DMS 273 (cell line): ENCODE data around the gene NLGN1.
"Not testable (repeated sequence)": the region's sequence is repeated elsewhere in the genome, so short reads cannot be mapped to it uniquely, and the experiment has no call there.

Source experiments
- DNase-seq: peaks from one replicate; lab custom pipeline; 2025; ENCODE audit not compliant: unreplicated experiment; lab: John Stamatoyannopoulos, UW

The NLGN1 gene

DNA sequence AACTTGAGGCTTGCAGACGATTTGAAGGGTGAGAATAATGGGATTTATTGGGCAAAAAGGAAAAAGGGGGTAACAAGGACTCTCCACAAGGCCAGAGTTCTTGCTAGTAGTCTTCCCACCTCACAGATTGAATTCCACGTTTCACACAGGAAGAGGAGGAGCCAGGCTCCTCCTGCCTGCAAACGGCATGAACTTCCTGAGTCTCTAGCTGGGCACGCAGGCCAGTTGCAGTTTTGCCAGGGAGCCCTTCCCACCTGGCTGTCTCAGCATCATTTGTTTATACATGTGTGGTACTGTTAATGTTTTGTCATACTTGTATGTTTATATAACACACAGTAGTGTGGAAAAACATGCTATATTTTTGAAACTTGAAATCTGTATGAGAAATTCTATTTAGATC lies 155.0 kb downstream of the NLGN1 start:
- no peak for DNase-seq

DNA sequence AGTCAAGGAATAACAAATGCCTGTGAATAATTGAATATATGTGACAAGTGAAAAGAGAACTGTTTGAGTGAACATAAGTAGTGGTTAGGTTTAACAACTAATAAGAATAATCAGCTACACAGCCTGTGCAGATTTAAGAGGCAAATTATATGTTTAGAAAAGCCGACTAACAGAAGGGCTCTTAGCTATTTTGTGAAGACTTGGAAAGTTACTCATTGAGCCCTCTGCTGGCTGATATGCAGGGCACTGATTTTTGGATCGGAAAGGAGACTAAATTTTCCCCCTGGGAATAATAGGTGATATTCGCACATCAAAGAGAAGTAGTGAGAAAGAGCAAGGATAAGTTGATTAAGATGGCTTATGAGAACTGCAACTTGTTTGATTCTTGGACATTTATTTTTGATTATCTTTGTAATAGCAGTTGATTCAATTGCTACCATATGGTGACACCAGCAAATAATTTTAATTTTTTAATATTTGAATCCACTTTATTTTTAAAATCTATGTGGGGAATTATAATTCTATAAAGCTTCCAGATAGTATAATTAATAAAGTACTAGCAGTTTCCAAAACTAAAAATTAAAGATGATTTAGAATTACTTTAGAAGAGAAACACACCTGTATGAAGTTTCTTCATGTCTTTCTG lies 156.2 kb downstream of the NLGN1 start:
- DNase-seq, result peak; percentile 79

DNA sequence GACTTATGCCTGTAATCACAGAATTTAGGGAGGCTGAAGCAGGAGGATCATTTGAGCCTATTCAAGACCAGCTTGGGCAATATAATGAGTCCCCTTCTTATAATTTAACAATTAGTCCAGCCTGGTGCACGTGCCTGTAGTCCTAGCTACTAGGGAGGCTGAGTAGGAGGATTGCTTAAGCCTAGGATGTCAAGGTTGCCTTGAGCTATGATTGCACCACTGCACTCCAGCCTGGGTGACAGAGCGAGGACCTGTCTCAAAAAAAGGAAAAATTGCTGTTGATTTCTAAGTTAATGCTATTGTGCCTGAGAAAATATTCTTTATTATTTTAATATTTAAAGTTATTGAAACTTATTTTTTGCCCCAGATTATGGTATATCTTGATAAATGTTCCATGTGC lies 159.0 kb downstream of the NLGN1 start:
- DNase-seq, result no peak

DNA sequence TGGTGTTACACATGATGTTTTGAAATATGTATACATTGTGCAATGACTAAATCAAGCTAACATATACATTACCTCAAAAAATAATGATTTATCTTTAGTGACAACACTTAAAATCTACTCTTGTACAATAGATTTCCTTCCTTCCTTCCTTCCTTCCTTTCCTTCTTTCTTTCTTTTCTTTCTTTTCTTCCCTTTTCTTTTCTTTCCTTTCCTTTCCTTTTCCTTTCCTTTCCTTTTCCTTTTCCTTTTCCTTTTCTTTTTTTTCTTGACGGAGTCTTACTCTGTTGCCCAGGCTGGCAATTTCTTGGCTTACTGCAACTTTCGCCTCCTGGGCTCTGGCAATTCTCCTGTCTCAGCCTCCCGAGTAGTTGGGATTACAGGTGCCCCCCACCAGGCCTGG lies 170.5 kb downstream of the NLGN1 start:
- no peak for DNase-seq

DNA sequence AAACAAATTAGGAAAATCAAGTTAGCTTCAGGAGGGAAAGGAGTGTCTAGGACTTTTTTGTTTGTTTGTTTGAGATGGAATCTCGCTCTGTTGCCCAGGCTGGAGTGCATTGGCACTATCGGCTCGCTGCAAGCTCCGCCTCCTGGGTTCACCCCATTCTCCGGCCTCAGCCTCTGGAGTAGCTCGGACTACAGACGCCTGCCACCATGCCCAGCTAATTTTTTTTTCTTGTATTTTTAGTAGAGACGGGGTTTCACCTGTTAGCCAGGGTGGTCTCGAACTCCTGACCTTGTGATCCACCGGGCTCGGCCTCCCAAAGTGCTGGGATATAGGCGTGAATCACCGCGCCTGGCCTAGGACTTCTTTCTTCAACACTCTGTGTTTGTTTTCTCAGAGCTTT lies 171.1 kb downstream of the NLGN1 start:
- DNase-seq, result no peak

DNA sequence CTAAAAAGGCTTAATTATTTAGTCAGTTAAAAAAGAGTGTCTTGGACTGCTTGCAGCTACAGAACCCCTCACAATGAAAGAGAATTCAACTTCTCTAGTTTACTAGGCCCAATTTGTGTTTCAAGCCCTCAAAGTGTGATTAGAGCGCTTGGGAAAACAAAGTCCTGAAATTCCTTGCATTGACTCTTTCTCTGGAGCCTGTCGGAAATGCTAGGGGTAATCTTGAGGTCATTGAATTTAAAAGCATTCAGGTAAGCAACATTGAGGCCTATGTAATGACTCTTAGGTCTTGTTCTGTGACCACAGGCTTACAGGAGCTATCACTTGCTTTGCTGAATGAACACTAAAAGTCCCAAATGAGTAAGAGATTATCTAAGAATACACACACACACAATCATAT lies 186.0 kb downstream of the NLGN1 start:
- DNase-seq, result no peak

DNA sequence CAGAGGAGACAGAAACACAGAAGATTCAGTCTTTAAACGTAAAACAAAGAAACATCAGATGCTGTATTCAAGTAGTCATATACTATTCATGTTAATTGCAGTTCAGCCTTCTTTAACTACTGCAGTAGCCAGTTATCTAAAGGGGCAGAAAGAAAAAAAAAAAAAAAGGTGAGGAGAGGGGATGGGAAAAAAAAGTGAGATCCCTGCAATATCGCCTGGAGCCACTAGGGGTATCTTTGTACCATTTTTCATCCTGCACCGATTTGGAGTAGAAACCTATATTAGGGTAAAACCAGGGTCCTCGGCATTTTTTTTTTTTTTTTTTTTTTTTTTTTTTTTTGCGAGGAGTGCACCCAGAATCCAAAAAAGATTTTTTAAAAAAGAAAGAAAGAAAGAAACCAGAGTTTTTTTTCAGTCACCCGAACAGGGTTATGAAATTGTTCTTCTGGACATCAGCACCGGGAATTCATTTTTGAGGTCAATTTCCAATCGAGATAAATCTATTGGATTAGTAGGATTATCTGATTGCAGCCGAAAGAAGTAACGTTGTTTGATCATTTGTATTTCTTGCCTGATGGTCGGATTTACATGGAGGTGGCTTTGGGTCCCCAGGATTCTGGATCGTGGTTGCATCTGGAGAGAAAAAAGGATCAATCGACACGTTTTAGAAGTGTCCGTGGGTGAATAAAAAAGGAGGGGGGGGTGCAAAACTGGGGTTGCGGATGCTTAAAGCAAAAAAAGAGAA lies 186.7 kb downstream of the NLGN1 start:
- peak; percentile 76 for DNase-seq

DNA sequence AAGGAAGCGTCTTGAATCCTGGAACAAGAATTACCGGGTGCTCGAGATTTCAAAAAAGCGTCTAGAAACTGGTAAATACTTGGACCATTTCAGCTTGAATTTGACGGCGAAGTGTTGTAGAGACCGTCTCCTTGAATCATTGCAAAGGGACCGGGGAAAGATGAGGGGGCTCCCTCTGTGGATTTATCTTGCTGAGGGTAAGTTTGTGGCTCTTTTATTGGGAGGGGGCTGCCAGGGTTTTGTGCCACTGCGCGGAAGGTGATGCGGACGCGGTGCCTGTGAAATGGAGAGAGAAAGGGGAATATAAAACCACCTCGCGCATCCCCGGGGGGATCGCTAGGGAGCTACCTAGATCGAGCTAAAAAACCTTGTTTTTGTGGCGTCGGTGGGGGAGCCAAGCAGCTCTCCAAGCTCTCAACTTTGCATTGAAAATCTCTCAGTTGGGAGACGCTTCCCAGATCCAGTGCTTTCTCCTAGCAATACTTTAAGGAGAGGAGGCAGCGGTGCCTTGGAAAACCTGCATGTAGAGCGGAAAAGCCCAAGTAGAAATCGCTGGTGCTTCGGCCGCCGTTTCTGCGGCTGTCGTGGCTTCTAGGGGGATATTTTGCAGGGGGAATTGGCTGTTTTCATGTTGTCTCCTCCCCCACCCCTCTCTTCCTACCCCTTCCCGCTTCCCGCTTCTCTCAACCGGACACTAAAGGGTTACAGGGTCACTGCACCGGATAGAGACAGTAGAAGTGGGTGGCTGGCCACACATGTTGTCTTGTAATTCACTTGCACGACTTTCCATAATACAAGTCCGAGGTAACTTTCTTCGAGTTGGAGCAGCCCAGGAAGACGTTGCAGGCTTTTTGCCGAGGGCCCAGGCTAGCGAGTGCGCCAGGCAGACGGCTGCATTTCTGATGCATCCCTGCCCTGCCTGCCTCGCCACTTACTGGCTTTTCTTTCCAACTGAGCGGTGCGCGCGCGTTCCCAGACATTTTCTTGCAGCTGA lies 187.6 kb downstream of the NLGN1 start:
- DNase-seq, result peak; percentile 83

DNA sequence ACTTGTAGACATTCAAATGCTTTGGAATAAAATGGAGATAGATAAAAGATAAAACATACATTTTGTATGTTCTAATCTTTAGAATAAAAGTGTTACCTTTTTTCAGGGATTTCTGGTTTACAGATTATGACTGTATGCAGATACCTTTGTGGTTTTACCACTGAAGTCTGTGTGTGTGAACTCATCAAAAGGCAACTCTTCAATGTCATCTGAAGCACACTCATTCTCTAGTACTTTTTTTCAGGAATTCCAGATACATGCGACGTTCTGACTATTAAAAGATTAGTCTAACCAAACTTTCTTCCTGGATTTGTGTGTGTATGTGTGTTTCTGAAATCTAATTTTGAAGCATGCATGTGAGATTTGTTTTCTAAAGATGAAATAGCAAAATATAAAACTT lies 188.6 kb downstream of the NLGN1 start:
- peak; percentile 19 for DNase-seq

DNA sequence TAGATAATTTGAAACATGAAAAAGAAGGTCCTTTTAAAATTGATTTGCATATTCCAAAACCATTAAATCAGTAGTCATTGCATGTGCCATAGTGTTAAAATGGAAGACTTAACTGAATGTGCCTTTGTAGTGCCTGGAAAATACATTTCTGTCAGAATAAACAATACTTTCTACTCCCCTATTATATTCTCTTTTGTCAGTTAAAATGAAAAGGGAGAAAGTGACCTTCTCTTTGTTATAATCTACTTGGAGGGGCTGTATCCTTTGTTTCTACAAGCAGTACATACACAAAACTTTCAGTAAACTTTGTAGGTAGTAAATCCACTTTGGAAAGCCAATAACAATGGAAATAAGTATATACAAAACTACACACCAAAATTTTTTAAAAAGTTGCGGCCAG lies 189.5 kb downstream of the NLGN1 start:
- DNase-seq, result no peak

DNA sequence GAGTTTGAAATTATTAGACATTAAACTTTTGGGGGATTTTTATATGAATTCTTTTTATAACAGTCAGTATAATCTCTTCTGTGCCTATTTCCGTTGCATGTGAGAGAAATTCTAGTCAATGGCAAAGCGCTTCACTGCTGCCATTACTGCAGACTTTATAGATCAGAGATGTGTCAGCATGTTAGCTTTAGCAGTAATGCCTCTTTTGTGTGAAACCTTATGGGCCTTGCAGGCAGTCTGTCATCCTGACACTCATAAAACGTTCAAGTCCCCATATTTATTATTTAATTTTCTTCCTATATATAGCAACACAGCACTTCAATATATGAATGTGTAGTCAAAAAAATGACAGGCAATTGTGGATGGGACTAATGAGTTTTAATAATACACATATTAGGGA lies 191.0 kb downstream of the NLGN1 start:
- DNase-seq, result no peak

DNA sequence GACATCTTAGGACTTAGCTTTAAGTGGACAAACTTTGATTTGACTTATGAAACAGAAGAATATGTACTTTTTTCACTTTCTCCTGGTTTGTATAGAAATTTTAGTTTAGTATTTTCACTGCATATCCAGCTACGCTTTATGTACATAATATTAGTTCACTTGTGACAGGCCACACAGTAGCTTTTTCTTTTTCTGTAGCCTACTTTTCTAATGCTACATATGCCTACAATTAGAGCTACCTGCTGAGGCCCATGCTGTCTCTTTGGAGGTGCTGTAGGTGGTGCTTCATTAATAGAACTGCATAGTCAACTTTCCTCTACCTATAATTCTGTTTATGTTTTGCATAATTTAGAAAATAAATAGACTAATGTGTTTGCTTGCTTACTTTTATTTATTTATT lies 191.6 kb downstream of the NLGN1 start:
- no peak for DNase-seq

DNA sequence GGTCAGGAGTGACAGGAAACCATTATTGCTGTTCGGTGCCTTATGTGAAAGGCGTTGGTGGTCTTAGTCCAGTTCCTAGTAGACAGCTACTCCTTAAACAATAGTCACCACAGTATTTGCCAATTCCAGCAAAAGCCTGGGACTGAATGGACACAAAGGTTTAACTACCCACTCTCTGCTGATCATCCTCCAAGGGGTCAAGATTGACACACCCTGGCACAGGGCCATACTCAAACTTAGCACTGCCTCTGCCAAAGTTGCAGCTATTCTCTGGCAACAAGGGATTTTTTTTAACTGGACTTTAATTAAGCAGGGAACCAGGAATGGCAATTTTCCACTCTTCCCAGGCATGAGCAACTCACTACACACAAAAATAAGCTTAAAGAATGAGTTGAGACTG lies 193.9 kb downstream of the NLGN1 start:
- no peak for DNase-seq

DNA sequence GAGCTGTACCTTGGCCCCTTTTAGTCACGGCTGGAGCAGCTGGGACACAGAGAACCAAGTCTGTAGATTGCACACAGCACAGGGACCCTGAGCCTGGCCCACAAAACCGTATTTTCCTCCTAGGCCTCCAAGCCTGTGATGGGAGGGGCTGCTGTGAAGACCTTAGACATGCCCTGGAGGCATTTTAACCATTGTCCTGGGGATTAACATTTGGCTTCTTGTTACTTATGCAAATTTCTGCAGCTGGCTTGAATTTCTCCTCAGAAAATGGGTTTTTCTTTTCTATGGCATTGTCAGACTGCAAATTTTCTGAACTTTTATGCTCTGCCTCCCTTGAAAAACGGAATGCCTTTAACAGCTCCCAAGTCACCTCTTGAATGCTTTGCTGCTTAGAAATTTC lies 197.3 kb downstream of the NLGN1 start:
- not testable (repeated sequence) for DNase-seq

DNA sequence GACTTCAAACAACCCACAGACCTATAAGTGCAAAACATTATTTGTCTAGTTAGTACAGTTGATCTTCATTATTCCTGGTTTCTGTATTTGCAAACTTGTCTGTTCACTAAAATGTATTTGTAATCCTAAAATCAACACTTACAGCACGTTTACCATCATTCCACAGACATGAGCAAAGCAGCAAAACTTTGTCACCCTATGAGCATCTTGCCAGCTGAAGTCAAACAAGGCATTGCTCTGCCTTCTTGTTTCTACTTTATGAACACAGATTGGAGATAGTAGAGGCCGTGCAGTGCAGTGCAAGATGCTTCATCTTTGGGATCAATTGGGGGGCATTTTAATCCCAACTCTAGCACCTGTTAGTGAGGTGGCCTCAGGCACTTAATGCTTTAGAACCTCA lies 202.1 kb downstream of the NLGN1 start:
- no peak for DNase-seq

DNA sequence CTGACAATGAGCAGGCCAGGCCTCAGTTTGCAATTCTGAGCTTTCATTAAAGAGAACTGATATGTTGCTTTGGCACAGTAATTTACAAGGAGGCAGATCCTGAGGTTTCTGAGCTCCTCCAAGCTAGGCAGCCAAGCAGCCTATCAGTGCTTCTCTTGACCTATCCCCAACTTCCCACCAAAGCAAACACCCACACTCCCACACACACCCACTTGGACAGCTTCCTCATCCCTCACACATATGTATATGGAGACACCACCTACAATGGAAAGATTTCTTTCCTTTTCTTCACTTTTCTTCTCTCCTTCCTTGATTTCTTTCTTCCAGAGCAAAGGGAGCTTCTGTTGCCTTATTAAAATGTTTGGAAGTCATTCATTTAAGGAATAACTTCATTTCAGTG lies 217.0 kb downstream of the NLGN1 start:
- DNase-seq, result no peak

DNA sequence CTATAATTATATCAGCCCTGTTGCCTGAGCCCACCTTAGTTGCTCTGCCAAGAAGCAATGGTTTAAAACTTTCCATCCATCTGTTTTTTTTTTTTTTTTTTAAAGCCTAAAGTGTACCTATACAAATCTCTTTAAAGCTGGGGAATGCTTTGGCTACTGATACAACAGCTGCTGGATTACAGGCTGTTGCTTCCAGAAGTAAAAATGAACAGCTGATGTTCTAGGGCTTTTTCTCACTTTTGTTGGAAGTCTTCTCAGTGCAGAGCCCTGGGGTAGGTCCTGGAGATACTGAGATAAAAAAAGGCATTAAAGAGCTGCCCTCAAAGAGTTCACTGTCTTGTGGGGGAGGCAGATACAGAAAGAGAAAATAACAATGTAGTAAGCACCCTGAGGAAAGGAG lies 218.1 kb downstream of the NLGN1 start:
- DNase-seq, result peak; percentile 22

DNA sequence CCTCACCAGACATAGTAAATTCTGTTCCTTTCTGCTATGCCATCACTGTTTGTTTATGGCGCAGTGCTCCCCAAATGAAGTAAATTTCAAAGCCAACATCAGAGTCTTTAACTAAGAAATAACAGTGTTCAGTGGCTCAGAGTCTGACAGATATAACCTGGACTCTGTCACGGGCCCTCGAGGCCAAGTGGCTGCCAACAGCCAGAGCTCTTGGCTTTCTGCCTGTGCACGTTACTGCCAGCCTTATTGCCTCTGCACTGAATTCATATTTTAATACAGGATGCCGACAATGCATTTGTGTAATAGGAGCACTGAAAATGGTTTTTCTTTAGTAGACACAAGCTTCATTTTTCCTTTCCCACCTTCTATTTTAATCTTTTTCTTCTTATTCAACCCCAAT lies 219.9 kb downstream of the NLGN1 start:
- DNase-seq, result peak; percentile 4

DNA sequence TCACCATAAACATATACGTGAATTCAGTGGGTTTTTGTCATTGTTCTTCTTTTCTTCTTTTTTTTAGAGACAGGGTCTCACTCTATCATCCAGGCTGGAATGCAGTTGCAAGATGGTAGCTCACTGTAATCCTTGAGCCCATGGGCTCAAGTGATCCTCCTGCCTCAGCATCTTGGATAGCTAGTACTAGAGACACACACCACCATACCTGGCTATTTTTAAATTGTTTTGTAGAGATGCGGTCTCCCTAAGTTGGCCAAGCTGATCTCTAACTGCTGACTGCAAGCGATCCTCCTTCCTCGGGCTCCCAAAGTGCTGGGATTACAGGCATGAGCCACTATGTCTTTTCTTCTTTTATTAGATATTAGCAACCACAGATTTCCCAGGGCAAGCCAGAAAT lies 220.6 kb downstream of the NLGN1 start:
- DNase-seq, result no peak

DNA sequence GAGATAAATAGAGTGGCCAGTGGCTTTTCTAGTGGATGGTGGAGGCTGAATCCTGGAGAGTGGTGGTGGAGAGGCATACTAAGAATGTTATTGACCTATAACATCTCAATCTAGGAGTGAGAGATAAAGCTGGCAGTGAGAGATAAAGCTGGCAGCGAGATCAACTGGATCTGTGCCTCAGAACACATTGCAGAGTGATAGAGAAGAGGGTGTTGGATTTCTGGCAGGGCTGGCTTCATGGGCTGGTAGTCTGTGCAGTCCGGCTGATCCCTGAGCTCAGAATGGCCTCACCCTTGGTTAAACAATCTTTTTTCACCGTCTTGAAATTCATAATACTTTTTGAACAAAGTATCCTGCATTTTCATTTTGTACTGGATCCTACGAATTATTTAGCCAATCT lies 221.2 kb downstream of the NLGN1 start:
- DNase-seq, result no peak

DNA sequence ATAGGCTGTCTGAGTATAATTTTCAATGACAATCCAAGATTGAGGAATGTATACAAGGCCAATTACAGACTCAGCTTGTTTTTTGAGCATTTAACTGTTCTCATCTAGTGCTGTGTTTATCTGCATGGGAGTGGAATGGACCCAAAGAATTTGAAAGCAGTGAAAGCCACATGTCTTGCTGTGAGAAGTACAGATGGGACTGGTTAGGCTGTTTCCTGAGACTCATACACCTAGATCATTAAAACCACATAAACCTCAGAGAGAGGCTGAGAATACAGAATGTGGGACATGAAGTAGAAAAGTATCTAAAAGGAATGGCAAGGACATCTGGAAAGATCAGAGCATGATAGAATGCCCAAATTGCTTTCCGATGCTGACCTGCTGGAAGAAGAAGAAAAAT lies 224.6 kb downstream of the NLGN1 start:
- DNase-seq, result no peak

DNA sequence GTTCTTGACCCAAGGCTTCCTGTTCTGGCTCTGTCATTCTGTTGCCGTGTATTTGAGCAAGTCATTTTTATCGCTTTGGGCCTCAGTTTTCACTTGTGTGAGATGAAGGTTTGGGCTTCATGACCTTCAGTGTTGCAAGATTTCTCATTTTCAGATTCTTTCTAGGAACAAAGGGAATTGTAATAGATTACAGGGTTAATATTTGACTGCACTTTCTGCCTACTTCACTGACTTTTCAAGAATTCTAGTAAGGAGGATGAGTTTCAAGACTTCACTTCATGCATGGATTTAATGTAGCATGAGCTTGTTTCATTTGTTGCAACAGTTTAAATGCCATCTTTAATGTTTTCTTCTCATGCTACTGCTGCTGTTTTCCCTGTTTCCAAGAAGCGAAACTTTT lies 226.5 kb downstream of the NLGN1 start:
- no peak for DNase-seq
